Psoas muscle (tissue), 8 donors: Measurements from ENCODE around the gene SSPN. TPM values are rescaled to one million over a fixed set of nuclear protein-coding genes. Genes with fewer than 3 reads are reported as not detected.

Experiments
- ATAC-seq, 4 donors: fragments of 200-7000 bp; cut with Tn5 transposase; one replicate each; pipeline ENCODE4 v1.9.1; 2020; ENCODE audit warnings: moderate library complexity in 3 of 4, mild to moderate bottlenecking in 2 of 4
- DNase-seq, 2 donors: peaks; one replicate each; pipeline ENCODE4 v3.0.0-alpha.2; 2020
- H3K27ac ChIP-seq: fragments of 200-600 bp; one replicate; pipeline ENCODE4 v1.8.0; 2022
- H3K27me3 ChIP-seq, 3 donors: fragments of 200-600 bp in 1 of 3; one replicate each; pipeline versions ENCODE4 v1.6.1 to v1.8.0; 2013 to 2022; ENCODE audit warnings: low read length in 2 of 3, mild to moderate bottlenecking in 2 of 3, moderate library complexity in 1 of 3; ENCODE audit not compliant: insufficient read depth in 3 of 3
- H3K36me3 ChIP-seq, 2 donors: fragments of 200-600 bp in 1 of 2; one replicate each; pipeline versions ENCODE4 v1.6.1 to v1.8.0; 2013 to 2022; ENCODE audit warnings: low read depth in 1 of 2, mild to moderate bottlenecking in 1 of 2, moderate library complexity in 1 of 2; ENCODE audit not compliant: insufficient read depth in 1 of 2
- H3K4me1 ChIP-seq: fragments of 200-600 bp; one replicate; pipeline ENCODE4 v1.8.0; 2022
- H3K4me3 ChIP-seq: fragments of 200-600 bp; one replicate; pipeline ENCODE4 v1.8.0; 2022; ENCODE audit warnings: mild to moderate bottlenecking
- H3K9me3 ChIP-seq: fragments of 200-600 bp; one replicate; pipeline ENCODE4 v1.8.0; 2022
- WGBS, 3 donors: extraction: QIAGEN DNeasy Blood & Tissue Kit; methylation state at CpG; one replicate each; pipeline versions ENCODE4 v1.1.6 to v1.1.7; 2013; 5-methylcytosine and 5-hydroxymethylcytosine counted together
- intact Hi-C, 2 donors: fragments of 100-400 bp; cut with DNase I; formaldehyde crosslinking; loops; one replicate each; pipeline versions ENCODE4 v1.11.0 to v1.14.2; 2022
- polyA plus RNA-seq, 3 donors: library from polyadenylated mRNA; stranded (reverse); fragments of 200-250 nt; gene quantifications; one replicate each; pipeline ENCODE4 v1.2.3, GENCODE V29; 2013
- total RNA-seq, 4 donors: library from RNA; stranded (reverse); fragmentation: NEBNext Ultra II Directional in 2 of 4; extraction: Animal tissue kit (Norgen Biotek cat#: 25700) in 2 of 4; gene quantifications; one replicate each; pipeline versions ENCODE4 v1.2.1 to v1.2.4, GENCODE V29; 2021 to 2023
- TF ChIP-seq, protein P1 (sequence below): fragments of 200-600 bp; IDR thresholded peaks from one replicate; pipeline ENCODE4 v1.8.0; 2022; ENCODE audit warnings: antibody characterized with exemption
- donor health status: healthy with polysubstance abuse.
- donor health status: DM: no; HTN: no; CAD: no; lungs with moderate emphysema.
- donor health status: Bipolar disorder and iron deficiency.
- donor health status: healthy.
- donor health status: DM: yes; HTN: yes; CAD: no.
- donor health status: DM: no; HTN: no; CAD: no.
- donor health status: DM: no; HTN: no; CAD: no.
- donor health status: DM: yes; HTN: yes; CAD: no.

The SSPN gene
- total and polyA plus RNA-seq, 7 donors = 8.3 to 88.7 (median 45.4) TPM

DNA sequence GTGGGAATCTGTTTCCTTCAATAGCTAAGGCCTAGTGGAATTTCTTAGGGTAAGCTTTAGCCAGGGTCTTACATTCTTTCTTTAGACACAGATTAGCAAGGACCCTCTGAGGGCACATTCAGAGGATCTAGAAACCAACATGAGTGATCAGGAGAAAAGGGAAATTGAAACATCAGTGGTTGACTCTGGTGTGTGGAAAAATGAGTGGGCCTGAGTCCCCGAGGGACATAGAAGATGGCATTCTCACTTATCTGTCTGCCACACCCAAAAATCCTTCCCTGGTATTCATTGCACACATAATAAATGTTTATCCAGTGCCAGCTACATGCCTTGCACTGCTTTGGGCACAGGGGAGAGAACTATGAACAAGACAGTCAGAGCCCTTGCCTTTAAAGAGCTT is 82.9 kb downstream of the SSPN start:
- no peak for DNase-seq
- no peak for ATAC-seq
- Histone ChIP-seq H3K27me3 (peaks cover 0 to 1% (median 0%) of the 10 kb centered on the region in 3 donors), H3K4me1 (peaks cover 24% of the 10 kb centered on the region), H3K9me3 (no peaks in the 10 kb centered on the region), H3K36me3 (no peaks in the 10 kb centered on the region), H3K4me3 (no peak overlapping the region), H3K27ac (no peak overlapping the region)
- WGBS, 3 donors = 28 to 48% (median 40%) methylated on average over 1 of the region's 1 CpG
- intact Hi-C loops = no loop called here
- TF ChIP-seq, protein P1, sequence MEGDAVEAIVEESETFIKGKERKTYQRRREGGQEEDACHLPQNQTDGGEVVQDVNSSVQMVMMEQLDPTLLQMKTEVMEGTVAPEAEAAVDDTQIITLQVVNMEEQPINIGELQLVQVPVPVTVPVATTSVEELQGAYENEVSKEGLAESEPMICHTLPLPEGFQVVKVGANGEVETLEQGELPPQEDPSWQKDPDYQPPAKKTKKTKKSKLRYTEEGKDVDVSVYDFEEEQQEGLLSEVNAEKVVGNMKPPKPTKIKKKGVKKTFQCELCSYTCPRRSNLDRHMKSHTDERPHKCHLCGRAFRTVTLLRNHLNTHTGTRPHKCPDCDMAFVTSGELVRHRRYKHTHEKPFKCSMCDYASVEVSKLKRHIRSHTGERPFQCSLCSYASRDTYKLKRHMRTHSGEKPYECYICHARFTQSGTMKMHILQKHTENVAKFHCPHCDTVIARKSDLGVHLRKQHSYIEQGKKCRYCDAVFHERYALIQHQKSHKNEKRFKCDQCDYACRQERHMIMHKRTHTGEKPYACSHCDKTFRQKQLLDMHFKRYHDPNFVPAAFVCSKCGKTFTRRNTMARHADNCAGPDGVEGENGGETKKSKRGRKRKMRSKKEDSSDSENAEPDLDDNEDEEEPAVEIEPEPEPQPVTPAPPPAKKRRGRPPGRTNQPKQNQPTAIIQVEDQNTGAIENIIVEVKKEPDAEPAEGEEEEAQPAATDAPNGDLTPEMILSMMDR = no peak

GRCh38 chr12:26278666-26279065 is 83.3 kb downstream of the SSPN start:
- no peak overlapping the region for H3K4me3 ChIP-seq
- peaks cover 23% of the 10 kb centered on the region for H3K4me1 ChIP-seq
- ATAC-seq (no peak), DNase-seq (no peak)
- H3K27ac ChIP-seq = no peak overlapping the region
- intact Hi-C loops = no loop called here
- TF ChIP-seq, protein P1 = no peak
- 46 to 51% (median 51%) methylated on average over 5 of the region's 5 CpGs for WGBS, 3 donors
- peaks cover 0 to 1% (median 0%) of the 10 kb centered on the region in 3 donors for H3K27me3 ChIP-seq
- no peaks in the 10 kb centered on the region for H3K9me3 ChIP-seq
- H3K36me3 ChIP-seq = no peaks in the 10 kb centered on the region

GRCh38 chr12:26279091-26279490 is 83.7 kb downstream of the SSPN start:
- H3K4me1 ChIP-seq = peaks cover 20% of the 10 kb centered on the region
- H3K4me3 ChIP-seq = no peak overlapping the region
- no peak overlapping the region for H3K27ac ChIP-seq
- TF ChIP-seq, protein P1 = no peak
- no peaks in the 10 kb centered on the region for H3K9me3 ChIP-seq
- peaks cover 0 to 1% (median 0%) of the 10 kb centered on the region in 3 donors for H3K27me3 ChIP-seq
- intact Hi-C loops = no loop called here
- DNase-seq (no peak), ATAC-seq (no peak)
- no peaks in the 10 kb centered on the region for H3K36me3 ChIP-seq

DNA sequence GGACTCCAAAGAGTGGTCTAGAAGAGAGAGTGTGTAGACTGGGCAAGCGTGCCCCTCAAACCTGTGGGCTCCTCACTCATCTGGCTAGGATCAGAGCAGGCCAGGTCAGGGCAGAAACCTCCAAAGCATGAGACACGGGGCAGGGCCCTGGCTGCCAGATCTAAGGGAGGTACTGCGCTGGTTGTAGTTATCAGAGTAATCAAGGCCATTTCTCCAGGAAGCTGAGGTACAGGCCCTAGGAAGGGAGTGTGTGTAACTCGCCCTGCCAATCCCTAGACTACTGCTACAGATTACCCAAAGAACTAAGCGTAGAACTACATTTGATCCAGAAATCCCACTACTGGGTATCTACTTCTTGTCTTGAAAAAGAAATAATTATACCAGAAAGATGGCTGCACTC is 84.5 kb downstream of the SSPN start:
- peaks cover 0 to 1% (median 0%) of the 10 kb centered on the region in 3 donors for H3K27me3 ChIP-seq
- TF ChIP-seq, protein P1 = no peak
- DNase-seq (no peak), ATAC-seq (no peak)
- no peak overlapping the region for H3K27ac ChIP-seq
- WGBS, 3 donors = 93 to 96% (median 93%) methylated on average over 5 of the region's 5 CpGs
- no peaks in the 10 kb centered on the region for H3K9me3 ChIP-seq
- intact Hi-C loops = no loop called here
- no peak overlapping the region for H3K4me3 ChIP-seq
- no peaks in the 10 kb centered on the region for H3K36me3 ChIP-seq
- peaks cover 13% of the 10 kb centered on the region for H3K4me1 ChIP-seq

DNA sequence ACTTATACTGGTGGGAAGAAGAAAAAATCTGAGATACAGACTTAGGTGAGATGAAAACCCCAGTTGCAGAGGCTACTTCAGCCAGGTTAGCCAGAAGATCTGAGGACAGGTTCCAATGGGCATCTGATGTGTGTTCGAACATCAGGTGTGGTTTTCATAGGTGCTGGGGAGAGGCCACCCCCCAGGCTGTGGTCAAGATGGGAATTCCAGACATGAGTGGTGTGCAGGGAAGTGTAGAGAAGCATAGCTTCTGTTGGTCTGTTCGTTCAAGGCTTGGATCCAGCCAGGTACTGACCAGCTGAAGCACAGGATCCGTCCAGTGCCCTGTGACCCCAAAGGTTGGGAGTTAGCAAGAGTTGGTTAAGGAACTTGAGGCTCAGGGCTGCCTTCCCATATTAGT is 85.5 kb downstream of the SSPN start:
- no peak for DNase-seq
- Histone ChIP-seq H3K27me3 (peaks cover 0 to 1% (median 0%) of the 10 kb centered on the region in 3 donors), H3K4me3 (no peak overlapping the region), H3K36me3 (no peaks in the 10 kb centered on the region), H3K4me1 (peaks cover 10% of the 10 kb centered on the region), H3K27ac (no peak overlapping the region), H3K9me3 (no peaks in the 10 kb centered on the region)
- intact Hi-C loops = no loop called here
- WGBS, 3 donors = 94 to 95% (median 94%) methylated on average over 3 of the region's 3 CpGs
- peak in 2 of 4 donors; percentile 2 to 23 for ATAC-seq
- TF ChIP-seq, protein P1 = no peak
